ENCODE measurements around the gene C7. TPM values are rescaled to one million over a fixed set of nuclear protein-coding genes. Genes with fewer than 3 reads are reported as not detected.
A peak's percentile ranks its signal among the peaks of the same experiment; 100 is the strongest.

Gene C7
- total RNA-seq, 1 donor = 2.4 TPM

- DNase-seq (ENCODE audit: low read depth) = no peak
- H3K4me3 ChIP-seq (ENCODE audit: low read depth, low read length) = no peak overlapping the region
- TF ChIP-seq CTCF (IDR thresholded peaks at IDR 0.05; ENCODE audit: insufficient read depth, low read length) = no peak
Observed at GRCh38 chr5:40958811-40959210, 49.5 kb downstream of the C7 start.

GRCh38 chr5:40960037-40960436 lies 50.7 kb downstream of the C7 start:
- H3K4me3 ChIP-seq (ENCODE audit: low read depth, low read length) = no peak overlapping the region
- DNase-seq (ENCODE audit: low read depth) = peak; percentile 54
- TF ChIP-seq CTCF (IDR thresholded peaks at IDR 0.05; ENCODE audit: insufficient read depth, low read length) = no peak

GRCh38 chr5:40962207-40962955 lies 53.1 kb downstream of the C7 start:
- H3K4me3 ChIP-seq (ENCODE audit: low read depth, low read length) = no peak overlapping the region
- no peak for TF ChIP-seq CTCF (IDR thresholded peaks at IDR 0.05; ENCODE audit: insufficient read depth, low read length)
- peak; percentile 44 for DNase-seq (ENCODE audit: low read depth)

- TF ChIP-seq CTCF (IDR thresholded peaks at IDR 0.05; ENCODE audit: insufficient read depth, low read length) = no peak
Observed at GRCh38 chr5:40972434-40972833, 63.1 kb downstream of the C7 start.

GRCh38 chr5:40973364-40974004 lies 64.2 kb downstream of the C7 start:
- TF ChIP-seq CTCF (IDR thresholded peaks at IDR 0.05; ENCODE audit: insufficient read depth, low read length) = no peak

More at GRCh38 chr5:40972434-40972833, 63.1 kb downstream of the C7 start:
- no peak for DNase-seq (ENCODE audit: low read depth)
- no peak overlapping the region for H3K4me3 ChIP-seq (ENCODE audit: low read depth, low read length)

GRCh38 chr5:40976041-40976440 lies 66.7 kb downstream of the C7 start:
- TF ChIP-seq CTCF (IDR thresholded peaks at IDR 0.05; ENCODE audit: insufficient read depth, low read length) = no peak
- no peak overlapping the region for H3K4me3 ChIP-seq (ENCODE audit: low read depth, low read length)
- no peak for DNase-seq (ENCODE audit: low read depth)

More at GRCh38 chr5:40973364-40974004, 64.2 kb downstream of the C7 start:
- no peak for DNase-seq (ENCODE audit: low read depth)
- no peak overlapping the region for H3K4me3 ChIP-seq (ENCODE audit: low read depth, low read length)
